DLD1 (cell line): ENCODE measurements around the gene SLC16A9.
"Not testable (repeated sequence)": the region's sequence is repeated elsewhere in the genome, so short reads cannot be mapped to it uniquely, and the experiment has no call there.

Source experiments
- in situ Hi-C: cut with HindIII; loops from 2 replicates; pipeline ENCODE4 v1.10.0; 2017; ENCODE audit warnings: low sequenced_read_pairs

SLC16A9 gene

GRCh38 chr10:59709395-59710125 is at the start of gene SLC16A9:
TSS of gene SLC16A9 (minus strand) at chr10:59709850. CDS start at chr10:59684291, 25,559 bp downstream.
- in situ Hi-C loops, result no loop called here

GRCh38 chr10:59757966-59758365 is 48.3 kb upstream of the SLC16A9 start:
- in situ Hi-C loops, result no loop called here

GRCh38 chr10:59754951-59755350 is 45.3 kb upstream of the SLC16A9 start:
- in situ Hi-C loops, result no loop called here

- in situ Hi-C loops, result no loop called here
These were observed 43.6 kb upstream of the SLC16A9 start, which contains the start of gene MRLN for GRCh38 chr10:59753267-59753666. TSS of gene MRLN (minus strand) at chr10:59753455.

- in situ Hi-C loops, result no loop called here
These were observed 42.8 kb upstream of the SLC16A9 start for GRCh38 chr10:59752278-59752940.

- in situ Hi-C loops, result no loop called here
These were observed 40.7 kb upstream of the SLC16A9 start for GRCh38 chr10:59750155-59750945.

- in situ Hi-C loops, result no loop called here
These were observed 39.2 kb upstream of the SLC16A9 start for GRCh38 chr10:59748834-59749233.

- in situ Hi-C loops, result no loop called here
These were observed 35.6 kb upstream of the SLC16A9 start for GRCh38 chr10:59745163-59745650.

GRCh38 chr10:59744762-59745161 is 35.1 kb upstream of the SLC16A9 start:
- in situ Hi-C loops, result not testable (repeated sequence)

- in situ Hi-C loops, result not testable (repeated sequence)
These were observed 34.5 kb upstream of the SLC16A9 start for GRCh38 chr10:59744156-59744555.

GRCh38 chr10:59741583-59741982 is 31.9 kb upstream of the SLC16A9 start:
- in situ Hi-C loops, result no loop called here

GRCh38 chr10:59741048-59741447 is 31.4 kb upstream of the SLC16A9 start:
- in situ Hi-C loops, result no loop called here

- in situ Hi-C loops, result no loop called here
These were observed 27.1 kb upstream of the SLC16A9 start for GRCh38 chr10:59736749-59737148.

GRCh38 chr10:59735296-59735695 is 25.6 kb upstream of the SLC16A9 start:
- in situ Hi-C loops, result no loop called here

GRCh38 chr10:59734014-59734462 is 24.4 kb upstream of the SLC16A9 start:
- in situ Hi-C loops, result no loop called here

- in situ Hi-C loops, result not testable (repeated sequence)
These were observed 23.8 kb upstream of the SLC16A9 start for GRCh38 chr10:59733321-59734013.

GRCh38 chr10:59732849-59733248 is 23.2 kb upstream of the SLC16A9 start:
- in situ Hi-C loops, result not testable (repeated sequence)

- in situ Hi-C loops, result not testable (repeated sequence)
These were observed 19.5 kb upstream of the SLC16A9 start for GRCh38 chr10:59729167-59729566.

- in situ Hi-C loops, result no loop called here
These were observed 14.7 kb upstream of the SLC16A9 start for GRCh38 chr10:59724098-59724938.

GRCh38 chr10:59720377-59720776 is 10.7 kb upstream of the SLC16A9 start:
- in situ Hi-C loops, result no loop called here
